Psoas muscle (tissue), 8 donors: ENCODE results near the gene SAMD5. TPM values are rescaled to one million over a fixed set of nuclear protein-coding genes. Genes with fewer than 3 reads are reported as not detected.

ENCODE experiments used
- ATAC-seq, 4 donors: fragments of 200-7000 bp; cut with Tn5 transposase; one replicate each; pipeline ENCODE4 v1.9.1; 2020; ENCODE audit warnings: moderate library complexity in 3 of 4, mild to moderate bottlenecking in 2 of 4
- DNase-seq, 2 donors: peaks; one replicate each; pipeline ENCODE4 v3.0.0-alpha.2; 2020
- H3K27ac ChIP-seq: fragments of 200-600 bp; one replicate; pipeline ENCODE4 v1.8.0; 2022
- H3K27me3 ChIP-seq, 3 donors: fragments of 200-600 bp in 1 of 3; one replicate each; pipeline versions ENCODE4 v1.6.1 to v1.8.0; 2013 to 2022; ENCODE audit warnings: low read length in 2 of 3, mild to moderate bottlenecking in 2 of 3, moderate library complexity in 1 of 3; ENCODE audit not compliant: insufficient read depth in 3 of 3
- H3K36me3 ChIP-seq, 2 donors: fragments of 200-600 bp in 1 of 2; one replicate each; pipeline versions ENCODE4 v1.6.1 to v1.8.0; 2013 to 2022; ENCODE audit warnings: low read depth in 1 of 2, mild to moderate bottlenecking in 1 of 2, moderate library complexity in 1 of 2; ENCODE audit not compliant: insufficient read depth in 1 of 2
- H3K4me1 ChIP-seq: fragments of 200-600 bp; one replicate; pipeline ENCODE4 v1.8.0; 2022
- H3K4me3 ChIP-seq: fragments of 200-600 bp; one replicate; pipeline ENCODE4 v1.8.0; 2022; ENCODE audit warnings: mild to moderate bottlenecking
- H3K9me3 ChIP-seq: fragments of 200-600 bp; one replicate; pipeline ENCODE4 v1.8.0; 2022
- WGBS, 3 donors: extraction: QIAGEN DNeasy Blood & Tissue Kit; methylation state at CpG; one replicate each; pipeline versions ENCODE4 v1.1.6 to v1.1.7; 2013; 5-methylcytosine and 5-hydroxymethylcytosine counted together
- intact Hi-C, 2 donors: fragments of 100-400 bp; cut with DNase I; formaldehyde crosslinking; loops; one replicate each; pipeline versions ENCODE4 v1.11.0 to v1.14.2; 2022
- polyA plus RNA-seq, 3 donors: library from polyadenylated mRNA; stranded (reverse); fragments of 200-250 nt; gene quantifications; one replicate each; pipeline ENCODE4 v1.2.3, GENCODE V29; 2013
- total RNA-seq, 4 donors: library from RNA; stranded (reverse); fragmentation: NEBNext Ultra II Directional in 2 of 4; extraction: Animal tissue kit (Norgen Biotek cat#: 25700) in 2 of 4; gene quantifications; one replicate each; pipeline versions ENCODE4 v1.2.1 to v1.2.4, GENCODE V29; 2021 to 2023
- TF ChIP-seq, protein P1 (sequence below): fragments of 200-600 bp; IDR thresholded peaks from one replicate; pipeline ENCODE4 v1.8.0; 2022; ENCODE audit warnings: antibody characterized with exemption
- donor health status: healthy with polysubstance abuse.
- donor health status: DM: no; HTN: no; CAD: no; lungs with moderate emphysema.
- donor health status: Bipolar disorder and iron deficiency.
- donor health status: healthy.
- donor health status: DM: yes; HTN: yes; CAD: no.
- donor health status: DM: no; HTN: no; CAD: no.
- donor health status: DM: no; HTN: no; CAD: no.
- donor health status: DM: yes; HTN: yes; CAD: no.

The SAMD5 gene
- total and polyA plus RNA-seq, 7 donors = 0.03 to 0.30 (median 0.08) TPM

DNA sequence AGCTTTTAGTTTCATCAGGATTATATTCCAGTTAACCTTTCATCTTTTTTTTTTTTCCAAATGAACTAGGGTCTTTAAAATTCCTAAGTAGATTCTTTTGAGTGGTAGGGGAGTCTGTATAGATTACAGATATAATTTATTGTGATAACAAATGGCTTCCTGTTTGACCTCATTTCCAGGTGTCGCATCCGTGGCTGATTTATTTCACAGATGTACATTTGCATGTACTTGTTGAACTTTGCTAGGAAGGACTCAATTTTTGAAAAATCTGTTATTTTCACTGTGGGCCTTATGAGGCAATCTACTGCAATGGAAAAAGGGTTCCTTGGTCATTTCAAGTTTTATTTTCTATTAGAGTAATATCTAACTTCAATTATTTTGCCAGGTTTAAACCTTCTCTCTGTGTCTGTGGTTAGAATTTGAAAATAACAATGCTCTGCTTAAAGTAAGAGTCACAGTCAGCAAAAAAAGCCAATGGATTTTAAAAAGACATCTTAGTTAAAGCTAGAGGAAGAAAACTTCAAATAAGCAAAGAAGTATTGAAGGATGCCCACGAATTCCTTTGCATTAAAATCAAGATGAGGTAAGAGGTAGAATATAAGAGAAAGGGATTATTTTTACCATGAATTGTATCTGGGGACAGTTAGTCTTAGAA, 57.9 kb downstream of the SAMD5 start:
- H3K36me3 ChIP-seq = no peaks in the 10 kb centered on the region
- 42 to 56% (median 47%) methylated on average over 3 of the region's 3 CpGs for WGBS, 3 donors
- DNase-seq (no peak), ATAC-seq (no peak)
- H3K4me1 ChIP-seq = peaks cover 18% of the 10 kb centered on the region
- H3K27me3 ChIP-seq = no peaks in the 10 kb centered on the region
- intact Hi-C loops = no loop called here
- H3K27ac ChIP-seq = no peak overlapping the region
- TF ChIP-seq, protein P1, sequence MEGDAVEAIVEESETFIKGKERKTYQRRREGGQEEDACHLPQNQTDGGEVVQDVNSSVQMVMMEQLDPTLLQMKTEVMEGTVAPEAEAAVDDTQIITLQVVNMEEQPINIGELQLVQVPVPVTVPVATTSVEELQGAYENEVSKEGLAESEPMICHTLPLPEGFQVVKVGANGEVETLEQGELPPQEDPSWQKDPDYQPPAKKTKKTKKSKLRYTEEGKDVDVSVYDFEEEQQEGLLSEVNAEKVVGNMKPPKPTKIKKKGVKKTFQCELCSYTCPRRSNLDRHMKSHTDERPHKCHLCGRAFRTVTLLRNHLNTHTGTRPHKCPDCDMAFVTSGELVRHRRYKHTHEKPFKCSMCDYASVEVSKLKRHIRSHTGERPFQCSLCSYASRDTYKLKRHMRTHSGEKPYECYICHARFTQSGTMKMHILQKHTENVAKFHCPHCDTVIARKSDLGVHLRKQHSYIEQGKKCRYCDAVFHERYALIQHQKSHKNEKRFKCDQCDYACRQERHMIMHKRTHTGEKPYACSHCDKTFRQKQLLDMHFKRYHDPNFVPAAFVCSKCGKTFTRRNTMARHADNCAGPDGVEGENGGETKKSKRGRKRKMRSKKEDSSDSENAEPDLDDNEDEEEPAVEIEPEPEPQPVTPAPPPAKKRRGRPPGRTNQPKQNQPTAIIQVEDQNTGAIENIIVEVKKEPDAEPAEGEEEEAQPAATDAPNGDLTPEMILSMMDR = no peak
- H3K4me3 ChIP-seq = no peak overlapping the region
- H3K9me3 ChIP-seq = no peaks in the 10 kb centered on the region

DNA sequence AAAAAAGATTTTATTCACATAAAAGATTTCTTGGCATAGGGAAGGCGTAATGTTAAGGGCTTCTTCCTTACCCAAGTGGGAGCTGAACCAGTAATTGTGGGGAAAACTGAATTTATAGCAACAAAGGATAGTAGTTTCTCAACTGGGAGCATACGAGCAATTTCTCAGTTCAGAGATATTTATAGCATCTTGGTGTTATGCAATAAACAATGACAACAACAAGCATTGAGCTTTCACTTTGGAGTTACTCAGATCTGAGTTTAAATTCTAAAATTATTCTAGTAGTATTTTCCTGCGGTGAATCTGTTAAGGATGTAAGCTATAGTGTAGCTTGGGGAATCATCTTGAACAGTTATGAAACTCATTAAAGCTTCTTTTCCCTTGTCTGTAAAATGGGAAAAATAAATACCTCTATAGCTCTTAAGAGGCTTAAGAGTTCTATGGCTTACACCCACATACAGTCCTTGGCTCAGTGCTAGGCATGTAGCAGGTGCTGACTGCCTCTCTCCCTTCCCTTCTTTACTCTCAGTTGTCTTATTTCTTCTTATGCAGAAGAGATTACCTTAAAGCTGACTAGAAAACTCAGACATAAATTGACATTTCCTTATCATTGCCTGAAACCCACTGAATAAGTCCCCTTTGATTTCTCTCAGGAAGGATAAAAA, 58.8 kb downstream of the SAMD5 start:
- Histone ChIP-seq H3K9me3 (no peaks in the 10 kb centered on the region), H3K4me1 (peaks cover 18% of the 10 kb centered on the region), H3K36me3 (no peaks in the 10 kb centered on the region), H3K27me3 (no peaks in the 10 kb centered on the region), H3K27ac (peak overlapping the region; percentile 73), H3K4me3 (peak overlapping the region; percentile 49)
- ATAC-seq = peak; percentile 49 to 90 (median 78)
- no peak for DNase-seq
- TF ChIP-seq, protein P1 = no peak
- intact Hi-C loops = no loop called here
- WGBS, 3 donors = 38 to 42% (median 42%) methylated on average over 3 of the region's 3 CpGs

DNA sequence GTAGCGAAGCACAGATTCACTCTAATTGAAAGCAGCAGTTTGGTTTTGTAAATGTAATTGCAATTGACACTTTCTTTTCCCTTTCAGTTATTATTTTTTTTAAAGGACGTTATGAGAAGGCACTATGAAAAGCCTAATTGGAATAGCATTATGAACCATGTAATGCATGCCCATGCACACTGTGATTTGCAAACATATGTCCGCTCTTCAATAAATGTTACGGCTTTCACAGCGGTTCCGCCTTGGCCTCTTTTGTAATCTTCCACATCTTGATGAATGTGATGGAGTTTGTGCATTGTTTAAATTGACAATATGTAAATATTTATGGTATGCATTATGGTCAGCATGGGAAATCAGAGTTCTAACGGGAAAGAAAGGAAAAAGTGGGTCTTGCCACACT, 61.3 kb downstream of the SAMD5 start:
- H3K9me3 ChIP-seq = no peaks in the 10 kb centered on the region
- ATAC-seq = no peak
- TF ChIP-seq, protein P1 = no peak

DNA sequence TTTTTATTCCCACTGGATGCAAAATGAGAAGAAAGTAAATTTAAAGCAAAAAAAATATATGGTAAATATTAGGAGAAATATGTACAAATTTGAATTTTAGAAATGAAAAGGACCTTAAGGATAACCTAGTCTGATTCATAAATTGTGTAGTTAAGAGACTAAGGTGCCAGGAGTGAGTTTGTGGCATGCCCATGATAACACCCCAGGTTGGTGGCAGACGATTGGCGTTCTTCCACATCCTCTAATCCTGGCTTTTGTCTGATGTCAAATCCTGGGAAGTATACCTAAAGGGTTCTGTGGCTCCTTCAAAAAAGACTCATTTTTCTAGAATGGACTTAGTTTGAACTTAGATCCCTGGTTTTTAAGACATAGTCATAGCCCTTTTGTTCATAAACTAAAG, 62.2 kb downstream of the SAMD5 start:
- Histone ChIP-seq H3K4me1 (peaks cover 18% of the 10 kb centered on the region), H3K27me3 (no peaks in the 10 kb centered on the region), H3K36me3 (no peaks in the 10 kb centered on the region), H3K9me3 (no peaks in the 10 kb centered on the region), H3K4me3 (no peak overlapping the region), H3K27ac (no peak overlapping the region)
- 95 to 98% (median 96%) methylated on average over 2 of the region's 2 CpGs for WGBS, 3 donors
- TF ChIP-seq, protein P1 = no peak
- DNase-seq = no peak
- no peak for ATAC-seq
- intact Hi-C loops = no loop called here

More for the DNA sequence above, 61.3 kb downstream of the SAMD5 start:
- Histone ChIP-seq H3K36me3 (no peaks in the 10 kb centered on the region), H3K27ac (no peak overlapping the region), H3K4me1 (peaks cover 18% of the 10 kb centered on the region), H3K4me3 (no peak overlapping the region), H3K27me3 (no peaks in the 10 kb centered on the region)
- no peak for DNase-seq
- 82 to 86% (median 85%) methylated on average over 7 of the region's 7 CpGs for WGBS, 3 donors
- intact Hi-C loops = no loop called here
